Ascending aorta (tissue), 2 donors: Measurements from ENCODE around the gene PPP1R3E. TPM values are rescaled to one million over a fixed set of nuclear protein-coding genes. Genes with fewer than 3 reads are reported as not detected.
A peak's percentile ranks its signal among the peaks of the same experiment; 100 is the strongest.

Source experiments
- DNase-seq, 2 donors: peaks; one replicate each; pipeline ENCODE4 v3.0.0-alpha.2; 2019; ENCODE audit warnings: low spot score in 2 of 2
- H3K27ac ChIP-seq, 2 donors: fragments of 200-600 bp; sonication (generic); one replicate each; pipeline ENCODE4 v1.5.1; 2016 to 2017; ENCODE audit warnings: mild to moderate bottlenecking in 1 of 2
- H3K27me3 ChIP-seq: fragments of 200-600 bp; sonication (generic); one replicate; pipeline ENCODE4 v1.5.1; 2017
- H3K36me3 ChIP-seq, 2 donors: fragments of 200-600 bp; sonication (generic); one replicate each; pipeline ENCODE4 v1.5.1; 2016
- H3K4me1 ChIP-seq, 2 donors: fragments of 200-600 bp; sonication (generic); one replicate each; pipeline ENCODE4 v1.5.1; 2016 to 2017; ENCODE audit warnings: mild to moderate bottlenecking in 1 of 2
- H3K4me3 ChIP-seq, 2 donors: fragments of 200-600 bp; sonication (generic); one replicate each; pipeline ENCODE4 v1.5.1; 2016 to 2017; ENCODE audit warnings: mild to moderate bottlenecking in 1 of 2
- H3K9me3 ChIP-seq, 2 donors: fragments of 200-600 bp; sonication (generic); one replicate each; pipeline ENCODE4 v1.5.1; 2016
- CTCF ChIP-seq, 3 experiments: fragments of 200-600 bp in 2 of 3; fragments of 450-650 bp in 1 of 3; sonication (generic) in 2 of 3; IDR thresholded peaks; one replicate each; pipeline ENCODE4 v1.5.1; 2016 to 2019; ENCODE audit warnings: antibody characterized with exemption in 3 of 3, mild to moderate bottlenecking in 1 of 3, moderate library complexity in 1 of 3
- intact Hi-C: fragments of 100-400 bp; cut with DNase I; formaldehyde crosslinking; loops from one replicate; pipeline ENCODE4 v1.15.1; 2023
- total RNA-seq: library from RNA; depleted of rRNA; stranded (reverse); fragments of >200 nt; gene quantifications from one replicate; pipeline ENCODE4 v1.1.0, GENCODE V29; 2016

Gene PPP1R3E
- total RNA-seq, 1 donor from 2014 or later, result 8.9 TPM

- no peak overlapping the region for H3K27ac ChIP-seq
Observed at GRCh38 chr14:23324455-23324846, 21.8 kb upstream of the PPP1R3E start.

GRCh38 chr14:23323838-23324454, 21.3 kb upstream of the PPP1R3E start:
- Histone ChIP-seq H3K27ac (no peak overlapping the region), H3K4me1 (peaks cover 5 to 16% of the 10 kb centered on the region in 2 donors), H3K9me3 (no peaks in the 10 kb centered on the region), H3K27me3 (no peaks in the 10 kb centered on the region), H3K4me3 (no peak overlapping the region), H3K36me3 (peaks cover 25 to 32% of the 10 kb centered on the region in 2 donors)
- no peak for DNase-seq
- no peak for TF ChIP-seq CTCF (IDR thresholded peaks at IDR 0.05)
- intact Hi-C loops, result loop anchor here (5.0 to 10.0 kb wide), 2 partner anchors 233 to 1041 kb away; partner anchors contain the start of genes NFATC4 and THTPA

More at GRCh38 chr14:23324455-23324846, 21.8 kb upstream of the PPP1R3E start:
- no peak overlapping the region for H3K4me3 ChIP-seq
- no peak for DNase-seq
- H3K4me1 ChIP-seq, result peaks cover 5 to 16% of the 10 kb centered on the region in 2 donors
- H3K36me3 ChIP-seq, result peaks cover 25 to 32% of the 10 kb centered on the region in 2 donors
- TF ChIP-seq CTCF (IDR thresholded peaks at IDR 0.05), result no peak
- intact Hi-C loops, result loop anchor here (5.0 to 10.0 kb wide), 2 partner anchors 233 to 1040 kb away; partner anchors contain the start of genes NFATC4 and THTPA
- H3K9me3 ChIP-seq, result no peaks in the 10 kb centered on the region
- no peaks in the 10 kb centered on the region for H3K27me3 ChIP-seq

DNA sequence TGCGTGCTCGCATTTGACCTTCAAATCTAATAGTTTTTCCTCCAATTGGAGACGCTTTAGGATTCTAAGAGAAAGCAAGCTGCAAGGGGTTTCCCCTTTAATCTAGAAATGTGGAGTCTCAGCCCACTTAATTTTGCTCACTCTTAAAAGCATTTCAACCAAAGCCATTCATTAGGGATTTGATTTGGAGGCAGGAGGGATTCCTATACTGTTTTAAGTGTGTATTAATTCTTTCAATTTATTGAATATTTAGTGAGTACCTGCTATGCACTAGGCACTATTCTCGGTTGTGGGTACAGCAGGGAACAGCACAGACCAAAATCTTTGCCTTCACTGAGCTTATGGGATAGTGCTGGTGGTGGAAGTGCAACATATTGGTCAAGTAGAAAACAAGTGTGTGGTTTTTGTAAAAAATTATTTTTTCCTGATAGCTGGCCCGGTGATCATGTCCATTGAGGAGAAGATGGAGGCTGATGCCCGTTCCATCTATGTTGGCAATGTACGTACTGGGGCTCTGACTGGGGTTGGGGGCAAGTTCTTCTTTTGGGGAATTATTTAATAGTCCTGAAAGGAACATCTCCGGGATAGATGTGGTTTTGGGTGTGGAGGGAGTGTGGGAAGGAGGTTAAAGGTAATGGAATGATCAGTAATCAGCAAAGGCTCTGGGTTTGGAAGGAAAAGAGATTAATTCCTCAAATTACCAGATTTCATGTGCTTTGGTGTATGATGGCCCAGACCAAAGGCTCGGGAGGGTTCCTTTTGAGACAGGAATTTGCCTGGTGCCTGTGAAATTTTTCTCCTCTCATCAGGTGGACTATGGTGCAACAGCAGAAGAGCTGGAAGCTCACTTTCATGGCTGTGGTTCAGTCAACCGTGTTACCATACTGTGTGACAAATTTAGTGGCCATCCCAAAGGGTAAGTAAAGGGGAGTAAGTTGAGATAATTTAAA, 20.2 kb upstream of the PPP1R3E start:
- DNase-seq, result no peak
- H3K36me3 ChIP-seq, result peaks cover 25 to 32% of the 10 kb centered on the region in 2 donors
- H3K27ac ChIP-seq, result peak overlapping the region in 1 of 2 donors; percentile 99
- peaks cover 5 to 16% of the 10 kb centered on the region in 2 donors for H3K4me1 ChIP-seq
- no peaks in the 10 kb centered on the region for H3K9me3 ChIP-seq
- intact Hi-C loops, result loop anchor here (5.0 to 10.0 kb wide), 2 partner anchors 234 to 1042 kb away; partner anchors contain the start of genes NFATC4 and THTPA
- H3K4me3 ChIP-seq, result peak overlapping the region; percentile 98 to 99
- no peak for TF ChIP-seq CTCF (IDR thresholded peaks at IDR 0.05)
- no peaks in the 10 kb centered on the region for H3K27me3 ChIP-seq

DNA sequence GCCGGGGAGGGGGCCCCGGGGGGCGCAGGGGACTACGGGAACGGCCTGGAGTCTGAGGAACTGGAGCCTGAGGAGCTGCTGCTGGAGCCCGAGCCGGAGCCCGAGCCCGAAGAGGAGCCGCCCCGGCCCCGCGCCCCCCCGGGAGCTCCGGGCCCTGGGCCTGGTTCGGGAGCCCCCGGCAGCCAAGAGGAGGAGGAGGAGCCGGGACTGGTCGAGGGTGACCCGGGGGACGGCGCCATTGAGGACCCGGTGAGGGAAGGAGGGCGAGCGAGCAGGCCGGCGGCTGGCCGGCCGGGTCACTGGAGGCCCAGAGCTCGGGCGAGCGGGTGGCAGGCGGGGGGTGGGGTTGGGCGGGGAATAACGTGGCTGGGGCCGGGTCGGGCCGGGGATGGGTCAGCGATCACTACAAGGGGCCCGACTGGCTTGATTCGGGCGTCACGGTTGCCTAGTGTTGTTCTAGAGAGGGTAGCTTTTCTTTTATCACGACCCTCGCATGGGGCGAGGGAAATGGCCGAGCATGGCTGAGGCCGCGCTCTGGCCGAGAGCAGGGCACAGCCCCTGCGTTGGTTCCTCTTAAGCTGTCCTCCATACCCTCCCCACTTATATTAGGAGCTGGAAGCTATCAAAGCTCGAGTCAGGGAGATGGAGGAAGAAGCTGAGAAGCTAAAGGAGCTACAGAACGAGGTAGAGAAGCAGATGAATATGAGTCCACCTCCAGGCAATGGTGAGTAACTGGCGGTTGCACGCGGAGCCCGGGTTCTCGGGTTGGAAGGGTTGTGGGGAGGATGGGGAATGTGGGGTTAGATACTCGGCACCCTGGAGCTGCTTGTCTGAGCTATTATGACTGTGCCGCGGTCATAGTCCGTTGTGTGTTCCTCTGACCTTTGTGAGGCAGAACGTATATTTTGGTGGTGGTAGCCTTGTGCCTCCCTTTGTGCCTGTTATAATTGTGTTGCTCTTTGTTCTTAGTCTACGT, 19.2 kb upstream of the PPP1R3E start:
- H3K27ac ChIP-seq, result peak overlapping the region; percentile 98 to 99
- no peaks in the 10 kb centered on the region for H3K27me3 ChIP-seq
- peak overlapping the region; percentile 98 to 99 for H3K4me3 ChIP-seq
- TF ChIP-seq CTCF (IDR thresholded peaks at IDR 0.05), result no peak
- peaks cover 25 to 32% of the 10 kb centered on the region in 2 donors for H3K36me3 ChIP-seq
- no peaks in the 10 kb centered on the region for H3K9me3 ChIP-seq
- DNase-seq, result no peak
- intact Hi-C loops, result loop anchor here (1.0 to 10.0 kb wide), 8 partner anchors 21 to 1043 kb away; partner anchors contain the start of genes DCAF11, HOMEZ, NFATC4 and NGDN
- peaks cover 5 to 16% of the 10 kb centered on the region in 2 donors for H3K4me1 ChIP-seq
